Measurements from ENCODE around the gene LARP4B. TPM values are rescaled to one million over a fixed set of nuclear protein-coding genes. Genes with fewer than 3 reads are reported as not detected.

Gene LARP4B
- total RNA-seq, 1 donor from 2014 or later: 59.9 TPM

- intact Hi-C loops (cut with DNase I): no loop called here
- ATAC-seq (ENCODE audit: poor library complexity): no peak
- DNase-seq: no peak
These were observed 83.6 kb downstream of the LARP4B start for GRCh38 chr10:847868-848267.

- DNase-seq (no peak), ATAC-seq (ENCODE audit: poor library complexity) (no peak)
- intact Hi-C loops (cut with DNase I): no loop called here
These were observed 85.3 kb downstream of the LARP4B start for GRCh38 chr10:846126-846685.

DNA sequence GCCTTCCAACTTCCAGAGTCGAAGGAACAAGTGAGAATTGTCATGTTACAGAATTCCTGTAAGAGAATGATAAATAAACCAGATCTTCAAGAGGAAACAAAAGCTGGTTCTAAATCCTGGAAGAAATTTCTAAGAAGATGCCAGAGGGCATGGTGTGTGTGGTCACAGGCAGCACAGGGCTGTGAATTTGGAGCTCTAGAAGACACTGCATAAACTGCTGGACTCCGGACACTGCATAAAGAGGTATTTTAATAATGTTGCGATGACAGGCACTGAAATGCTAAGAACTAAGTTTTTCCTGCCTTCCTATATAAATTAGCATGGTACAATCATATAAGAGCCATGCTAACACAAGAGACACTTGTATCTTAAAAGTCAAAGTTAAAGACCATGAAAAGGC is 86.0 kb downstream of the LARP4B start:
- DNase-seq (no peak), ATAC-seq (ENCODE audit: poor library complexity) (no peak)
- intact Hi-C loops (cut with DNase I): no loop called here

- intact Hi-C loops (cut with DNase I): no loop called here
- DNase-seq (no peak), ATAC-seq (ENCODE audit: poor library complexity) (no peak)
These were observed 87.0 kb downstream of the LARP4B start for GRCh38 chr10:844552-844951.

DNA sequence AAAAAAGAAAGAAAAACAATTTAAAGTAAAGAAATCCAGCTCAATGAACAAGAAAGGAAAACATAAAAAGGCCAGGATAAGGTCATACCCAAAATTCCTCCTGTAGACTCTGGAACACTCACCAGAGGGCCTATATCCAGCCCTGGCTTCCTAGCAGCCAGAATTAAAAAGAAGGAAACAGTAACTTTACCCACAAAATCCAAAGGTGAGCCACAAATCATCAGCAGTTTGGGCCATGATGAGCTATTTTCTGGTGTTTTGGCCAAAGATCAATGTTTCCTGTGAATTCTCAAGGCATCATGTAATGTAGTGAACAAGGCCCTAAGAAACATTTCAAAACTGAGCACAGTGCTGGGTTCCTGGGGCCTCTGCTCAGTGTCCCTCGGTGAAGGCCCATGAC is 87.8 kb downstream of the LARP4B start:
- intact Hi-C loops (cut with DNase I): no loop called here
- DNase-seq: no peak
- no peak for ATAC-seq (ENCODE audit: poor library complexity)

GRCh38 chr10:842795-843194 is 88.7 kb downstream of the LARP4B start:
- intact Hi-C loops (cut with DNase I): no loop called here
- ATAC-seq (ENCODE audit: poor library complexity): no peak
- no peak for DNase-seq

- no peak for ATAC-seq (ENCODE audit: poor library complexity)
- intact Hi-C loops (cut with DNase I): no loop called here
- no peak for DNase-seq
These were observed 90.0 kb downstream of the LARP4B start for GRCh38 chr10:841535-841934.

- ATAC-seq (ENCODE audit: poor library complexity): no peak
- no peak for DNase-seq
- intact Hi-C loops (cut with DNase I): no loop called here
These were observed 91.8 kb downstream of the LARP4B start for GRCh38 chr10:839550-840205.

GRCh38 chr10:836782-837181 is 94.7 kb downstream of the LARP4B start:
- no peak for DNase-seq
- no peak for ATAC-seq (ENCODE audit: poor library complexity)
- intact Hi-C loops (cut with DNase I): no loop called here

DNA sequence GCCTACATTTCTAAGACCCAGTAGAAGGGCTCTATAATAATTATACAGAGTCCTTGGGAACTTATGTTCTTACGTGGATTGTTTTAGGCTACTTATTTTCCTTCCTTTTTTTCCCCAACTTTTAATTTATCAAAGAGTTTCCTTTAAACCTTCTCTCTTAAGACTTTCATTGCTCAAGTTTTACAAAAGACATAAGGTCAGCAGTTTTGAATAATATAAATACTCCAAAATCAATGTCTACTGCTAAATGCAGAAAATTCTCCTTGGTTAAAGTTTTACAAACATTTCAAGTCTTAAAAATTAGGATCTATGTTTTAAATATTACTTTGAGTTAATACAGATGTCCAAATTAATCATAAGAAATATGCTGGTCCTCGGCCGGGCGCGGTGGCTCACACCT is 97.0 kb downstream of the LARP4B start:
- ATAC-seq (ENCODE audit: poor library complexity): no peak
- no peak for DNase-seq
- intact Hi-C loops (cut with DNase I): no loop called here

GRCh38 chr10:829241-829640 is 102.3 kb downstream of the LARP4B start:
- intact Hi-C loops (cut with DNase I): no loop called here
- ATAC-seq (ENCODE audit: poor library complexity): no peak

DNA sequence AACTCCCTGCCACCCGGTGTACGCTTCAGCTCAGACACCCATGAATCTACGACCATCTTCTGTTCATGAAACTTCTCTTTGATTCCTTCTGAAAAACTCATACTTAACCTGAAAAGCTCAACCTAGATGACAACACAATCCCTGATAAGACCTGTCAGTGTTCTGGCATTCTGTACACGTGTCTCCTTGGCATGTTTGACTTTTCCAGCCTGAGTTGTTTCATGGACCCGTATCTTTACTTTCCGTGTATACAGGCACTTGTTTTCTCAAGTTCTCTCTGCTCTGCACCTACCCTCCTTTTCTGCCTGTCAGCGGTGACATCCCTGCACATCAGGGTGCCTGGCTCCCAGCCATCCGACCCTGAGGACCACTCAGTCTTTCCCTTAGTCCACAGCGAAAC is 103.3 kb downstream of the LARP4B start:
- no peak for ATAC-seq (ENCODE audit: poor library complexity)
- no peak for DNase-seq
- intact Hi-C loops (cut with DNase I): no loop called here

More at GRCh38 chr10:829241-829640, 102.3 kb downstream of the LARP4B start:
- no peak for DNase-seq

GRCh38 chr10:824946-825345 is 106.6 kb downstream of the LARP4B start:
- no peak for ATAC-seq (ENCODE audit: poor library complexity)
- DNase-seq: no peak
- intact Hi-C loops (cut with DNase I): no loop called here

DNA sequence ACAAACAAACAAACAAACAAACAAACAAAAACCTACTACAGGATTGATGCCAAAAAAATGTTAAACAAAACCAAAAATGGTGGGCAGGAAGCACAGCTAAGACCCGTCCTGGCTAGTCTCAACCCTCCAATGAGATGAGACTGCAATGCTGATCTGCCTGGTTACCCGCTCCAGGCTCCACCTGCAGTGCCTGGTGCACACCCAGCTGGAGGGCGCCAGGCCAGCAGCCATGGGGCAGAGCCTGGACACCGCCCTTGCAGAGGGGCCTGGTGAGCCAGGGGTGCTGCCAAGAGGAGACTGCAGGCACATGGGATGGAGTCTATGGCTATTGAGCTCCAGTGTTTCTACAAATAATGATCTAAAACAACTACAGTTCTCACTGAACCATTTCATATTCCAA is 107.0 kb downstream of the LARP4B start:
- intact Hi-C loops (cut with DNase I): no loop called here
- ATAC-seq (ENCODE audit: poor library complexity) (no peak), DNase-seq (no peak)

DNA sequence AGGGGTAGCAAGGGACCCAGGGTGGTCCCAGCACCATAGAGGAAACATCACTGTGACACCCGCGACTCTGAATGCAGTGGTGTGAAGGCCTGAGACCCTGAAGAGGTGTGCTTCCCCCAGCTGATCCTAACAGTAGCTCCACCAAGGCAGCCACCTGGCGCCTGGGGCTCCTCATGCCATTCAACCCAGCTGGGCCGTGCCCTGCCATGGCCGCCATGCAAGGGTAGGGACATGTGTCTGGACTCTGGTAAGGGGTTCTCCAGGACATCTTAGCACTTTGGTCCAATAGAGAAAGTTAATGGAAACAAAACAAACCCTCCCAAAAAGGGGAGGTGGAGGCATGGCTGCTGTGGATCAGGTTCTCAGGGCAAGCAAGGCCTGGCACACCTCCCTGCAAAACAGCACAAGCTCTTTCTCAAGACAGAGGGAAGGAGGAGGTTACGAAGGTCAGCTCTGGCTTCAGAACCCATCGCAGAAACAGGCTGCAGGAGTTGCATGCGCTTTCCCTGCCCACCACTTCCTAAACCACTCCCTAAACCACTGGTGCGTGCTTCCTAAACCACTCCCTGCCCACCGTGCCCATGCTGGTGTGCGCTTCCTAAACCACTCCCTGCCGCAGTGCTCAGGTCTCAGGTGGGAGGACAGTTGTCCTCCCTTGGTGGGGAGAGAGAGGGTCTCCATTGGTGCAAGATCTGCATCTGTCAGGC is 108.7 kb downstream of the LARP4B start:
- DNase-seq (no peak), ATAC-seq (ENCODE audit: poor library complexity) (no peak)
- intact Hi-C loops (cut with DNase I): no loop called here

- DNase-seq (no peak), ATAC-seq (ENCODE audit: poor library complexity) (no peak)
- intact Hi-C loops (cut with DNase I): no loop called here
These were observed 109.3 kb downstream of the LARP4B start for GRCh38 chr10:822197-822596.

GRCh38 chr10:821322-821721 is 110.2 kb downstream of the LARP4B start:
- intact Hi-C loops (cut with DNase I): no loop called here
- no peak for ATAC-seq (ENCODE audit: poor library complexity)
- DNase-seq: no peak

GRCh38 chr10:819816-820215 is 111.7 kb downstream of the LARP4B start:
- DNase-seq (no peak), ATAC-seq (ENCODE audit: poor library complexity) (no peak)
- intact Hi-C loops (cut with DNase I): no loop called here

- ATAC-seq (ENCODE audit: poor library complexity) (no peak), DNase-seq (no peak)
- intact Hi-C loops (cut with DNase I): no loop called here
These were observed 112.2 kb downstream of the LARP4B start for GRCh38 chr10:819326-819725.

GRCh38 chr10:818526-819220 is 112.8 kb downstream of the LARP4B start:
- ATAC-seq (ENCODE audit: poor library complexity): peak; percentile 52
- no peak for DNase-seq
- intact Hi-C loops (cut with DNase I): no loop called here
